AG09319 (cell line): ENCODE data around the gene SUCO.

ENCODE experiments used
- DNase-seq: peaks from one replicate; pipeline ENCODE4 v3.0.0-alpha.2; 2010; ENCODE audit warnings: low read depth; ENCODE audit errors: extremely low read depth
- CTCF ChIP-seq: IDR thresholded peaks from 2 replicates; pipeline ENCODE4 v1.5.1; 2011; ENCODE audit warnings: low read depth, mild to moderate bottlenecking, inconsistent platforms, low read length, moderate library complexity

Gene SUCO

GRCh38 chr1:172499636-172500141 lies 33.3 kb upstream of the SUCO start:
- no peak for TF ChIP-seq CTCF
- DNase-seq, result no peak

- TF ChIP-seq CTCF, result no peak
- no peak for DNase-seq
These were observed 32.7 kb upstream of the SUCO start for GRCh38 chr1:172500207-172500606.

GRCh38 chr1:172507741-172508140 lies 25.2 kb upstream of the SUCO start:
- no peak for TF ChIP-seq CTCF

GRCh38 chr1:172510479-172510878 lies 22.5 kb upstream of the SUCO start:
- no peak for TF ChIP-seq CTCF
- DNase-seq, result no peak

More at GRCh38 chr1:172507741-172508140, 25.2 kb upstream of the SUCO start:
- no peak for DNase-seq

GRCh38 chr1:172512591-172512990 lies 20.4 kb upstream of the SUCO start:
- DNase-seq, result no peak
- TF ChIP-seq CTCF, result no peak

GRCh38 chr1:172513479-172513878 lies 19.5 kb upstream of the SUCO start:
- no peak for DNase-seq
- no peak for TF ChIP-seq CTCF

- DNase-seq, result no peak
These were observed 18.8 kb upstream of the SUCO start for GRCh38 chr1:172514108-172514507.

More at GRCh38 chr1:172514108-172514507, 18.8 kb upstream of the SUCO start:
- TF ChIP-seq CTCF, result no peak
